ENCODE results near the gene METTL16. TPM values are rescaled to one million over a fixed set of nuclear protein-coding genes. Genes with fewer than 3 reads are reported as not detected.

Gene METTL16
- total and polyA plus RNA-seq, 2 of the 8 experiments (the other 6 are each of a cell fraction or from before 2014, with no cell fraction given): 22.8 to 59.4 TPM

DNA sequence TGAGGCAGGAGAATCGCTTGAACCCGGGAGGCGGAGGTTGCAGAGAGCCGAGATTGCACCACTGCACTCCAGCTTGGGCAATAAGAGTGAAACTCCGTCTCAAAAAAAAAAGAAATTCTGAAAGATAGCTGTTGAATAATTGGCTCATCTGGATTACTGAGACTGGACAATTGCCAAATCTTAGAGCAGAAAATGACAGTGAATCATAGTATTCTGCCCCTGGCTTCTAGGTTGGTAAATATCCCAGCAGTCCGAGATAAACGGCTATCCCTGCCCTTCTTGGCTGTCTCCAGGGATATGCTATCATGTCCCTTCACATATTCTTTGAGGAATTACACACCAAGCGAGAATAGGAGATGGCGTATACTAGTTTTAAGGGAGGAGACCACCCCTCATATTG is 35.5 kb upstream of the METTL16 start:
- no peak for FAIRE-seq
- no peaks in the 10 kb centered on the region for H3K27me3 ChIP-seq (replicated peaks in 1 of 4; ENCODE audit: control insufficient read depth in 3 of 4, extremely low read depth in 1 of 4, insufficient read depth in 3 of 4, low read length in 3 of 4)
- H2AFZ ChIP-seq (ENCODE audit: low read length): no peak overlapping the region
- H2BK120ac ChIP-seq (replicated peaks; ENCODE audit: low read depth, low read length): no peak overlapping the region
- H3K56ac ChIP-seq (replicated peaks; ENCODE audit: insufficient read length, low read depth, low read length): no peak overlapping the region
- H3K79me2 ChIP-seq (ENCODE audit: control insufficient read depth in 1 of 2, insufficient read depth in 2 of 2, low read length in 2 of 2): no peaks in the 10 kb centered on the region
- H4K20me1 ChIP-seq (replicated peaks in 1 of 2; ENCODE audit: control insufficient read depth in 1 of 2, insufficient read depth in 2 of 2, low read length in 2 of 2): no peaks in the 10 kb centered on the region
- 96% methylated on average over 9 of the region's 9 CpGs; no CpG with 5 or more reads in 1 of the 2 experiments for WGBS, 2 experiments (ENCODE audit: extremely low coverage in 1 of 2, insufficient coverage in 1 of 2, insufficient read length in 1 of 2, insufficient replicate concordance in 2 of 2, low coverage in 1 of 2, low lambda C conversion rate in 2 of 2, missing lambda C conversion rate in 1 of 2)
- no peak overlapping the region for H3K14ac ChIP-seq (ENCODE audit: insufficient read length)
- H2AK5ac ChIP-seq (ENCODE audit: low read depth, low read length): no peak overlapping the region
- CTCF ChIA-PET (ENCODE audit: partially characterized antibody): interaction anchor here (1.3 to 1.5 kb wide), 2 partner anchors 22 to 131 kb away, joined by 3 to 4 read pairs; no protein-coding TSS in a partner anchor
- POLR2A ChIA-PET (ENCODE audit: partially characterized antibody): interaction anchor here (0.8 kb wide), 1 partner anchor 33 kb away, joined by 3 read pairs; no protein-coding TSS in a partner anchor
- H2BK20ac ChIP-seq (ENCODE audit: low read length): no peak overlapping the region
- H3K23me2 ChIP-seq (ENCODE audit: low read depth, low read length): no peaks in the 10 kb centered on the region
- H3K79me1 ChIP-seq (ENCODE audit: low read depth, low read length): no peaks in the 10 kb centered on the region
- no peak overlapping the region for H3K23ac ChIP-seq (ENCODE audit: insufficient read length)
- H2BK12ac ChIP-seq (ENCODE audit: low read depth, low read length): no peak overlapping the region
- H2BK5ac ChIP-seq (ENCODE audit: low read depth, low read length): no peak overlapping the region
- H4K91ac ChIP-seq (replicated peaks; ENCODE audit: insufficient read length, low read length): no peak overlapping the region
- no peak overlapping the region for H4K8ac ChIP-seq (ENCODE audit: extremely low read depth, insufficient read depth, low read length)
- no peak for DNase-seq (ENCODE audit: low read depth in 1 of 2, low spot score in 2 of 2)
- no peak overlapping the region for H3K9ac ChIP-seq (replicated peaks in 1 of 4; ENCODE audit: extremely low read depth in 1 of 4, low read depth in 3 of 4, low read length in 3 of 4)
- H2BK15ac ChIP-seq (ENCODE audit: low read length): no peak overlapping the region
- peaks cover 0 to 8% (median under 1%) of the 10 kb centered on the region in 4 experiments; a peak in 4 of 7 replicates for H3K4me1 ChIP-seq (replicated peaks in 1 of 4; ENCODE audit: control insufficient read depth in 3 of 4, insufficient read depth in 4 of 4, low read length in 3 of 4)
- H3K36me3 ChIP-seq (ENCODE audit: control insufficient read depth in 2 of 4, insufficient read depth in 4 of 4, low read length in 3 of 4): no peaks in the 10 kb centered on the region
- H3K9me3 ChIP-seq (ENCODE audit: insufficient read depth in 2 of 2, low read depth in 1 of 2, low read length in 1 of 2): no peaks in the 10 kb centered on the region
- no peak overlapping the region for H3K4me3 ChIP-seq (ENCODE audit: extremely low read depth in 1 of 4, insufficient read depth in 2 of 4, low read depth in 3 of 4, low read length in 4 of 4)
- H3K4ac ChIP-seq (replicated peaks; ENCODE audit: insufficient read length, low read depth, low read length): no peak overlapping the region
- H4K5ac ChIP-seq (ENCODE audit: insufficient read length, low read depth, low read length): no peak overlapping the region
- H3K4me2 ChIP-seq (ENCODE audit: insufficient read depth in 1 of 2, low read depth in 2 of 2, low read length in 2 of 2): no peak overlapping the region
- TF ChIP-seq NRF1 (IDR thresholded peaks at IDR 0.05; ENCODE audit: low read depth, low read length) (no peak), CEBPB (IDR thresholded peaks at IDR 0.05; ENCODE audit: low read depth, low read length) (no peak), SP4 (IDR thresholded peaks at IDR 0.05; ENCODE audit: low read length) (no peak), HDAC2 (IDR thresholded peaks at IDR 0.05; ENCODE audit: borderline replicate concordance in 1 of 2, low read depth in 2 of 2, low read length in 2 of 2) (no peak), CHD1 (IDR thresholded peaks at IDR 0.05; ENCODE audit: low read depth, low read length) (no peak), EP300 (IDR thresholded peaks at IDR 0.05; ENCODE audit: borderline replicate concordance in 1 of 2, low read depth in 2 of 2, low read length in 2 of 2) (no peak), CBX5 (IDR thresholded peaks at IDR 0.05; ENCODE audit: low read depth, low read length) (no peak)
- no peak overlapping the region for H3K18ac ChIP-seq (ENCODE audit: extremely low read depth, low read length)
- no peak overlapping the region for H3K27ac ChIP-seq (ENCODE audit: low read depth, low read length)
